NCI-H146 treated with DMSO at 0.1 percent for 48 hours (cell line): Measurements from ENCODE around the gene ATP8A2.

Experiments used
- DNase-seq: peaks from one replicate; lab custom pipeline; 2025; ENCODE audit not compliant: unreplicated experiment; lab: John Stamatoyannopoulos, UW

The ATP8A2 gene

DNA sequence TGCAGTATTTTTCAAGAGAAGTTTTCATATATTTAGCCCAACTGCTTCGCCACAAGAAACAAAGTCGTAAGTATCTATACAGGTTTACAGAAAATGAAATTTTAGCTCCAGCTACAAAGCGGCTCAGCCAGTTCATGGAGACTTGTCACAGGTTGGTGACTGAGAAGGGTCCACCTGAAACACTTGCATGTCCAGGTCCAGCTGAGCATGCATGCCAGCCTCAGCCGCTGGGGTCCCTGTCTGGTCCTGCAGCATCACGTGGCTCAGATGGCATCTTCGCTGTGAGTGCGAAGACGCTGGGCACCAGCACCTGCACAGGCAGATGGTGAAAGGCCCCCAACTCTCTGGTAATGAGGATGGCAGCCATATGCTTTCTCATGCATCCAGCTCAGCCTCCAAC, 616.2 kb downstream of the ATP8A2 start:
- DNase-seq = no peak

DNA sequence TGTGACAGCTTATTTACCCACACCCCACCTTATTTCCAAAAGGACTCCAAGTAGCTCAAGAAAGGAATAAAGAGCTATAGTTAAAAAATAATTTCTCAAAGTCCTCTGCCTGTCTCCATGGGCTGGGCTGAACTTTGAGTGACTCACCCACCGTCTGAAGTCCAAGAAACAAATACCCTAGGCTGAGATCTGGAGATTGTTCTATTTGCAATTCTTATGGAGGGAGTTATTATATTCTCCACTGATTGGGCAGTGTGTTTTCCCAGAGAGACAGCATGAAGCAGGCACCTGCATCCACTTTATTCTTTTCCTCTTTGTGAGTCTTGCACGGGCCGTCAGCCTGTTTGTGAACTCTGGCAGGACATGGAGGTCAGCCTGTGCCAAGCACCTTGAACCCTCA, 616.9 kb downstream of the ATP8A2 start:
- no peak for DNase-seq

DNA sequence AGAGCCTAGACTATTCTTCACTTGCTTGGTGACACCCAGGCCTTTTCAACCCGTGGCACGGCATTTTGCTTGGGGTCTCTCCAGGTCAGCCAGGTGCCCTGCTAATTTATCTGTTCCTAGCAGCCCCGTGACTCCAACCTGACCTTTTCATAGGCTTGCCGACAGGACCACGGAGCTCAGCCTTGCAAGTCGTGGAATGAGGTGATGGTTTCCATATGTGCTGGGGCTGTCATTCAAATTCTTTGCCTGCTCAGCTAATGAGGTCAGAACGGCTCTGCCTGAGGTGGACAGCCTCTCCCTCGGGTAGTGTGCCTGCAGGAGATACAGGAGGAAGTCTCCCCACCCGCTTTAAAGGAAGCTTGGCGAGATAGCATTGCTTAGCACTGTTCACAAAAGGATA, 619.0 kb downstream of the ATP8A2 start:
- no peak for DNase-seq

DNA sequence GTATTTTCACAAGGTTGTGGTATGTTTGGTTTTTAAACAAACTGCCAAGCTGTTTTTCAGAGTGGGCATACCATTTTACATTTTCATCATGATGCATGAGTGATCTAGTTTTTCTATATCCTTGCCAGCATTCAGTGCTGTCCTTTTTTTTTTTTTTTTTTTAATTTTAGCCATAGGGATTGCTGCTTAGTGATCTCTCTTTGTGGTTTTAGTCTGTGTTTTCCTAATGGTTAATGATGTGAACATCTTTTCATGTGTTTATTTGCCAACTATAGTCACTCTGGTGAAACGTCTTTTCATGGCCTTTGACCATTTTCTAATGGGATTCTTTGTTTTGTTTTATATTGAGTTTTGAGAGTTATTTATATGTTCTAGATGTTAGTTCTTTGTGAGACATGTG, 620.3 kb downstream of the ATP8A2 start:
- no peak for DNase-seq

DNA sequence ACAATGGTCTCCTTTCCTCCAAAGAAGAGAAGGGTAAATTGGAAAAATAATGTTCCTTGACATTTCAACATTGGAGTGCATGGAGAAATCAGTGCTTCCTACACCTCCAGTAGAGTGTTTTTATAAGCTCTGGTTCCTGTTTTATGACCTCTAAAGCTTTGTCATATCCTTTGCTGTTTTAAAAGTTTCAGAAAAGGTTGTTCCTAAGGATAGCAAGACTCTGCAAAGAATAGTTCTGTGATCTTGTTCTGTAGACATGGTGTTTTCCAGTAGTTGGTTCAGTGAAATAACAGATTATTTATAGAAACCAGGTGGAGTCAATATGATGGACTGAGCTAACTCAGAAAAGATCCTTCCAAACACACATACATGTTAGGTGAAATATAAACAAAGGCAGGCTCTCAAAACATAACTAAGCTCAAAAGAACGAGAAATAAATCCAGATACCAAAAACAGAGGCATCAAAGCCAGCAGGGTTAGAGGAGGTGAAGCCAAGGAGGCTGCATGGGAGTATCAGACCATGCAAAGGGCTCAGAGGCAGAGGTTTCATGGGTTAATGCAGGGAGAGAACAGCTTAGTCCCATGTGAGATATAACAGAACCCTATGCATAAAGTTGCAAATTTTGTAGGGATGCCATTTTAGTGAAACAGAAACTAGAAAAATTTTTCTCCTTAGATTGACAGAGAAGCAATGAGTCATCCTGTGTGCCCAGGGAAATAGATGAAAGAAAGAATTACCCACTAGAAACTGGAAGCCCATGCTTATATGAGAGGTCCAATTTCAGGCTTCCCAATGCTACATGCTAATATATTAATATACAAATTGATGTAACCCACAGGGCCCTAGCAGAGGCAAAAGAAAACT, 635.7 kb downstream of the ATP8A2 start:
- DNase-seq = no peak

- no peak for DNase-seq
Observed at GRCh38 chr13:26010487-26011207, 638.9 kb downstream of the ATP8A2 start.

DNA sequence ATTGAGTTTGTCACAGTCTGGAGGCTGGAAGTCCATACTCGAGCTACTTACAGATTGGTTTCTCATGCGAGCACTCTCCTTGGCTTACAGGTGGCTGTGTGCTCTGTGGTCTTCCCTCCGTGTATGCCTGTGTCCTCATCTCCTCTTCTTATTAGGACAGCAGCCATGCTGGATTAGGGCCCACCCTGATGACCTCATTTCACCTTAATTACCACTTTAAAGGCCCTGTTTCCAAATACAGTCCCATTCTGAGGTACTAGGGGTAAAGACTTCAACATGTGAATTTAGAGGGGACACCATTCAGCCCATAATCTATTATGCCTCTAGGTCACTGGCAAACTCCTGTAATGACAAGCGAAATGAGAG, 639.4 kb downstream of the ATP8A2 start:
- no peak for DNase-seq

DNA sequence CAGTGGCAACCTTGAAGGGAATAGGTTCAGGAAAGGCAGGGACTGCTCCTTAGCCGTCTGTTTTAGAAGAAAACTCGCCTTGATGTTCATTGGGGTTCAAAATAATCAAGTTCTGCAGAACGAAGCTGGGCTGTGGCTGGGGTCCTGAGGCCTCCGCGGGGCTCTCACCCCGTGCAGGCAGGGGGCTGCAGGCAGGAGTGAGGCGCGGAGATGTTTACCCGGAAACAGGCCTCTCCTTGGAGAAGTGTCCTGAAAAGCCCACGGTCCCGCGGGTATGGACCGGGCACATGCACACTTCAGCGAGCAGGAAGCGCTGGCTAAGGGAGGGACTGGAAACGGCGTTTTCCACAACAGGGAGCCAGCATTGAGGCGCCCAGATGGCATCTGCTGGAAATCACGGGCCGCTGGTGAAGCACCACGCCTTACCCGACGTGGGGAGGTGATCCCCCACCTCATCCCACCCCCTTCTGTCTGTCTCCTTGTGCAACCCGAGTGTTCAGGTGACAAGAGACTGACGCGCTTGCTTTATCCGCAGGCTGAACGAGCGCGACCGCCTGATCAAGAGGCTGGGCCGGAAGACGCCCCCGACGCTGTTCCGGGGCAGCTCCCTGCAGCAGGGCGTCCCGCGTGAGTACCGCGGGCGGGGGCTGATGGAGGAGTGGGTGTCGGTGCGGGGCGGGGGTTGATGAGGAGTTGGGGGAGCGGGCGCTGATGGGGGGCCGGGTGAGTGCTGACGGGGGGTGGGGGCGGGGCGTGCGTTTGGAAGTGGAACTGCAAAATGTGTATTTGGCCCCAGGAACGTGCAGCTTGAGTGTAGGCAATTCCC, 640.4 kb downstream of the ATP8A2 start:
- no peak for DNase-seq

- no peak for DNase-seq
Observed at GRCh38 chr13:26012995-26013394, 641.2 kb downstream of the ATP8A2 start.

- DNase-seq = no peak
Observed at GRCh38 chr13:26015271-26016125, 643.7 kb downstream of the ATP8A2 start.

GRCh38 chr13:26016189-26016588, 644.4 kb downstream of the ATP8A2 start:
- no peak for DNase-seq

DNA sequence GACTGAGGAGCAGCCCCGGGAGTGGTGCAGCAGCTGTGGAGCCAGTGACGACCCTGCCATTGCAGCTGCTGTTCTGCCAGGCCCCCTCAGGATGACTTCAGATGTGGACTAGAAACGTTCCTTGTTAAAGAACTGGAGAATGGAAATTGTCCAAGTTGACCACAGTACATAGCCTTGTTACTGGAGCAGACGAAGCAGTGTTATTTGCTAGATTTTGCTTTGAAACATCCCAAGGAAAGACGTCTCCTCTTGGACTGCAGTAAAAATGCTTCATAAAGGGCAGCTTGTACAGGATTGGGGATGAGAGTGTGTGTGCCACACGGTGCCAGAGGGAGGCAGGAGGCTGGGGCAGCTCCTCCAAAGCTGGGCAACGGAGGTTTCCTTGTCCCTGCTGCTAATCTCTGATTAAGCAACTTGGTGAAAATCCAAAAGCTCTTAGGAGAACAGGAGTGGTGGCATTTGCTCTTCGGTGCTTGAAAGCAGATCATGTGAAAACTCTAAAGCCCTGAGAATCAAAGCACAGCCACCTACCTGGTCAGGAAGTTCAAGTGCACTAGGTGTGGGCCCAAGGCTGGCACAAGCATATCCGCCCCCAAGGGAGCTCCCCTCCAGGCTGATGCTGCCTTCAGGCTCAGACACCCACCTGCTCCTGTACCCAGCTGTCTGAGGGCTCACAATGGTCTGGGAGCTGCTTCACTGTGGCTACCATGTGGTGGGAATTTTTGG, 645.6 kb downstream of the ATP8A2 start:
- no peak for DNase-seq

DNA sequence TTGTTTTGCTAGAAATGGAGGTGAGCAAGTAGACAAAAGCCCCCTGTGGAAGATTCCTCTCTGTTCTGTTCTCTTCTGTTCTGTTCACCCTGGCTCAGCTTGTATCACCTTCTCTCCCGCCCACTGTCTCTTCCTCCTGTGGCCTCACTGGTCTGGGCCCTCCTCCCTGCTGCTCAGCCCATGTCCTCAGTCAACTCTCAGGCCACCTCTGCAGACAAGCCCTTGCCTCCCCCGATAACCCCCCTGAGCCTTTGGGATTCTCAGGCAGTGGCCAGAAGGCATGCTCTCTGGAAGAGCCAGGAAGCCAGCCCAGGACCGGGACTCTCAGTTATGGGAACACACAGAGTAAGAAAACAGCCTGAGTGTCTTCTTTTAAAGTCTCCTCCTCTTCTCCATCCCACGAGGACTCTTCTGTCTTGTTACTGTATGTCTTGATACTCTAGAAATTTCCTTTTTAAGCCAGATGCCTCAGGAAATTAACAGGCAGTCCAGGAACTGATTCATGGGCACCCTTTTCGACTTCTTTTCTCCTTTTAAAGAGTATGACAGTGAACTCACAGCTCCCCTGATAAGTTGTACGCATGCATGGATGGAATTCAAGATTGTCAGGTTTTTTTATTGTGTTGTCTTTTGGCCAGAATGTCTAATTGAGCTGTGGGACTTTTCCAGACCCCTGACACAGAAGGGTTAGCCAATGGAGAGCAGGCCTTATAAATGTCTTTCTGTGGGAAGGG, 646.3 kb downstream of the ATP8A2 start:
- no peak for DNase-seq

DNA sequence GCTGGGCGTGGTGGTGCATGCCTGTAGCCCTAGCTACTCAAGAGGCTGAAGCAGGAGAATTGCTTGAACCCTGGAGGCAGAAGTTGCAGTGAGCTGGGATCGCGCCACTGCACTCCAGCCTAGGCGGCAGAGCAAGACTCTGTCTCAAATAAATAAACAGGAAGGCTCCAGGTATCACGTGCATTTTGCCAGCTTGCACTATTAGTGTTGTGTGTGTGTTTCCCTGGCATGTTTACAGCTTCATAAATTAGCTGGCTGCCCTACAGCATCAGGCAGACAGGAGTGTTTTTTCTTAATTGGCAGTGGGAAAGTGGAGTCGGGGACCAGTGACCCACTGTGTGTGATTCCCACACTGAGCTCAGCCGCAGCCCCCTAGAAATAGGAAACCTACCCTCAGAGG, 647.5 kb downstream of the ATP8A2 start:
- no peak for DNase-seq

- DNase-seq = no peak
Observed at GRCh38 chr13:26019881-26020870, 648.4 kb downstream of the ATP8A2 start.

DNA sequence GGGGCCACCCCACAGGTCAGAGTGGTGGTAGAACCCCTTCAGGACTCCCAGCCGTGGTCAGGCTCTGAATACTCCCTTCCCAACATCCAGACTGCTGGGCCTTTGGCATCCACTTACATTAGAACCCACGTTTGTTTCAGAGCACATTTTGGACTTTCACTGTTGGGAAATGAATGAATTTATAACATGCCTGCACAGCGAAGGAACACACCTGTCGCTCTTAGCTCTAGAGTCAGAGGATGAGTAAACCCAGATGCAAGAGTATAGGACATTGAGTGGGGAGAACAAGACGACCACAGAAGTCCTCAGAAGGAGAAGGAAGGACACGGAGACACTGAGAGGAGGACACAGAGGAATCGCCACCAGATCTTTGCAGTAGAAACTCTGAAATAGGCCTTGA, 649.1 kb downstream of the ATP8A2 start:
- no peak for DNase-seq

GRCh38 chr13:26021516-26021915, 649.7 kb downstream of the ATP8A2 start:
- DNase-seq = no peak

- no peak for DNase-seq
Observed at GRCh38 chr13:26021956-26022355, 650.2 kb downstream of the ATP8A2 start.
